ENCODE results near the gene JAM3. TPM values are rescaled to one million over a fixed set of nuclear protein-coding genes. Genes with fewer than 3 reads are reported as not detected.

Gene JAM3
- total and polyA plus RNA-seq, 2 donors (not counting 1 experiment from before 2014, with no cell fraction given) = 44.1 to 85.7 TPM

DNA sequence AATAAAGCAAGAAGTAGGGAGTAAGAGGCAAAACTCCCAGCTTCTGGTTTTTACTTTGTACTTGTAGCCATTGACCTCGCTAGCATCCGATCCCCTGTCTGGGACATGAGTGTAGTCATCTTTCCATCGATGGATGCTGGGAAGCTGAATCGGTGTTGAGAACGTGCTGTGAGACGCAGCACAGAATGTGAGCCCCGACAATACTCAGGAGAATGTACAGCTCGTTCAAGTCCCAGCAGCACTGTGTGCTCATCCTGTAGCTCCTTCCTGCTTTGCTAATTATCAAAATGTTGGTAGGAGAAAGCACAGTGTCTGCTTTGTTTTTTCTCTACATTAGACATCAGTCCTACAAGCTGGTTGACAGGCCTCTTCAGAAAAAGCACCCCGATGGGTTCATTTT, 56.6 kb downstream of the JAM3 start:
- H3K36me3 ChIP-seq (ENCODE audit: control insufficient read depth, insufficient read depth, low read length) = no peaks in the 10 kb centered on the region
- peak overlapping the region; percentile 32 to 62 (median 46) for H3K4me3 ChIP-seq (replicated peaks in 1 of 4; ENCODE audit: control extremely low read depth in 1 of 4, insufficient read depth in 1 of 4, low read depth in 3 of 4, low read length in 4 of 4)
- peak overlapping the region; percentile 97 for H3K4me2 ChIP-seq (ENCODE audit: extremely low read depth, insufficient read depth, low read length)
- peak; percentile 18 to 43 for DNase-seq (ENCODE audit: low read depth in 2 of 2)
- H2AFZ ChIP-seq (ENCODE audit: low read length) = peak overlapping the region; percentile 17
- no peaks in the 10 kb centered on the region for H3K9me3 ChIP-seq (ENCODE audit: control insufficient read depth, insufficient read depth, low read depth, low read length)
- H4K20me1 ChIP-seq (ENCODE audit: control insufficient read depth, extremely low read depth, insufficient read depth, low read length) = no peaks in the 10 kb centered on the region
- peaks cover 26% of the 10 kb centered on the region for H3K4me1 ChIP-seq (ENCODE audit: control insufficient read depth, extremely low read depth, insufficient read depth, low read length)
- no peak for TF ChIP-seq EZH2 (IDR thresholded peaks at IDR 0.05; ENCODE audit: low read length, missing control alignments)
- TF ChIP-seq, protein P1, sequence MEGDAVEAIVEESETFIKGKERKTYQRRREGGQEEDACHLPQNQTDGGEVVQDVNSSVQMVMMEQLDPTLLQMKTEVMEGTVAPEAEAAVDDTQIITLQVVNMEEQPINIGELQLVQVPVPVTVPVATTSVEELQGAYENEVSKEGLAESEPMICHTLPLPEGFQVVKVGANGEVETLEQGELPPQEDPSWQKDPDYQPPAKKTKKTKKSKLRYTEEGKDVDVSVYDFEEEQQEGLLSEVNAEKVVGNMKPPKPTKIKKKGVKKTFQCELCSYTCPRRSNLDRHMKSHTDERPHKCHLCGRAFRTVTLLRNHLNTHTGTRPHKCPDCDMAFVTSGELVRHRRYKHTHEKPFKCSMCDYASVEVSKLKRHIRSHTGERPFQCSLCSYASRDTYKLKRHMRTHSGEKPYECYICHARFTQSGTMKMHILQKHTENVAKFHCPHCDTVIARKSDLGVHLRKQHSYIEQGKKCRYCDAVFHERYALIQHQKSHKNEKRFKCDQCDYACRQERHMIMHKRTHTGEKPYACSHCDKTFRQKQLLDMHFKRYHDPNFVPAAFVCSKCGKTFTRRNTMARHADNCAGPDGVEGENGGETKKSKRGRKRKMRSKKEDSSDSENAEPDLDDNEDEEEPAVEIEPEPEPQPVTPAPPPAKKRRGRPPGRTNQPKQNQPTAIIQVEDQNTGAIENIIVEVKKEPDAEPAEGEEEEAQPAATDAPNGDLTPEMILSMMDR (conservative IDR thresholded peaks at IDR 0.05 in 1 of 2, IDR thresholded peaks at IDR 0.05 in 1 of 2; ENCODE audit: low read depth in 1 of 2, low read length in 2 of 2) = no peak
- H3K27me3 ChIP-seq (ENCODE audit: control insufficient read depth, insufficient read depth, low read length) = no peaks in the 10 kb centered on the region
- H3K27ac ChIP-seq (ENCODE audit: insufficient read depth, low read length) = peak overlapping the region; percentile 80
- H3K79me2 ChIP-seq (ENCODE audit: control insufficient read depth, insufficient read depth, low read length) = peaks cover 4% of the 10 kb centered on the region
- H3K9ac ChIP-seq (ENCODE audit: insufficient read depth, low read length) = no peak overlapping the region

DNA sequence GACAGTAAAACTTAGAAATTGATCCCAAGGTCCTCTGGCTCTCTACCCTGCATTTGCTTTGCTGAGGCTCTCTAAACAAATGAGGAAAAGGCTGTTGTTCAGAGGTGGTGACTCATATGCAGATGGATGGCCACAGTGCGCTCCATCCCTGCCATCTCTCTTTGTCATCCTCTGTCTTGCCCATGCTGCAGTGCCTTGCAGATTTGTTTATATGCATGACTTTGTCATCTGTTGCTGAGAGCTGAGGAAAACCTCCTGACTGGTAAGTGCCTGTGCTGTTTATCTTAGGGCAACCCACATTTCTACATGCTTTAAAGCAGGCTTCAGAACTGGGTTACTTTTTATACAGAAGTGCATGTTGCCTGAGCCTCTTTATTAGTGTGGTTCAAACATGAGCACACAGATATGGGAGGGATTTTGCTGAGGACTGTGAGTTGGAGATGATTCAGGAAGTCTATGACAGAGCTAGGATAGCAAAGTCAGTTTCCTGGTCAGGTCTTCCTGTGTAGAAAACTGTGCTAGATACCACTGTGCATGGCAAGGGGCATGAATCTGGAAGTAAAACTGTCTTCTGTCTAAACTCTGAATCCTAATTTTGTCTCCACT, 57.4 kb downstream of the JAM3 start:
- TF ChIP-seq EZH2 (IDR thresholded peaks at IDR 0.05; ENCODE audit: low read length, missing control alignments) = no peak
- TF ChIP-seq, protein P1 (conservative IDR thresholded peaks at IDR 0.05 in 1 of 2, IDR thresholded peaks at IDR 0.05 in 1 of 2; ENCODE audit: low read depth in 1 of 2, low read length in 2 of 2) = no peak
- no peak overlapping the region for H2AFZ ChIP-seq (ENCODE audit: low read length)
- peak overlapping the region in 2 of 4 experiments; percentile 39 to 62 for H3K4me3 ChIP-seq (replicated peaks in 1 of 4; ENCODE audit: control extremely low read depth in 1 of 4, insufficient read depth in 1 of 4, low read depth in 3 of 4, low read length in 4 of 4)
- peaks cover 21% of the 10 kb centered on the region for H3K4me1 ChIP-seq (ENCODE audit: control insufficient read depth, extremely low read depth, insufficient read depth, low read length)
- H3K79me2 ChIP-seq (ENCODE audit: control insufficient read depth, insufficient read depth, low read length) = peaks cover 4% of the 10 kb centered on the region
- H3K27ac ChIP-seq (ENCODE audit: insufficient read depth, low read length) = peak overlapping the region; percentile 80
- no peaks in the 10 kb centered on the region for H3K36me3 ChIP-seq (ENCODE audit: control insufficient read depth, insufficient read depth, low read length)
- H3K9ac ChIP-seq (ENCODE audit: insufficient read depth, low read length) = no peak overlapping the region
- H3K4me2 ChIP-seq (ENCODE audit: extremely low read depth, insufficient read depth, low read length) = peak overlapping the region; percentile 97
- no peaks in the 10 kb centered on the region for H3K9me3 ChIP-seq (ENCODE audit: control insufficient read depth, insufficient read depth, low read depth, low read length)
- DNase-seq (ENCODE audit: low read depth in 2 of 2) = peak; percentile 92
- no peaks in the 10 kb centered on the region for H3K27me3 ChIP-seq (ENCODE audit: control insufficient read depth, insufficient read depth, low read length)
- no peaks in the 10 kb centered on the region for H4K20me1 ChIP-seq (ENCODE audit: control insufficient read depth, extremely low read depth, insufficient read depth, low read length)

DNA sequence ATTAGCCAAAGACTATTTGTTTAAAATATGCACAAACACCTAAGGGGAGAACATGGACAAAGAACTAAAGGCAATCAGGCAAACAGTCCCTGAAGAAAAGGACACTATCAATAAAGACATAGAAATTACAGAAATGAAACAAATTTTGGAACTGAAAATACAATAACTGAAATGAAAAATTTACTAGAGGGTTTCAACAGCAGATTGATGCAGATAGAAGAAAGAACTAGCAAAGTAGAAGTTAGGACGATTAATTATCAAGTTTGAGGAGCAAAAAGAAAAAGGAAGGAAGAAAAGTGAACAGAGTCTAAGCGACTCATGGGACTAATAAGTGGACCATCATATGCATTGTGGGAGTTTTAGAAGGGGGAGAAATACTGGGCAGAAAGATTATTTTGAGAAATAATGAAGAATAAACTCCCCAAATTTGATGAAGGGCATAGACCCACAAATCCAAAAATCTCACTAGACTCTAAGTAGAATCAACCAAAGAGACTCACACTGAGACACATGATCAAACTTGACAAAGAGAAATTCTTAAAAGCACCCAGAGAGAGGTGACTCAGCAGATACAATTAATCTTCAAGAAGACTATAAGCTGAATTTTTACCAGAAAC, 62.9 kb downstream of the JAM3 start:
- Histone ChIP-seq H3K4me3 (replicated peaks in 1 of 4; ENCODE audit: control extremely low read depth in 1 of 4, insufficient read depth in 1 of 4, low read depth in 3 of 4, low read length in 4 of 4) (no peak overlapping the region), H3K4me1 (ENCODE audit: control insufficient read depth, extremely low read depth, insufficient read depth, low read length) (peaks cover 5% of the 10 kb centered on the region), H4K20me1 (ENCODE audit: control insufficient read depth, extremely low read depth, insufficient read depth, low read length) (no peaks in the 10 kb centered on the region), H2AFZ (ENCODE audit: low read length) (no peak overlapping the region), H3K9ac (ENCODE audit: insufficient read depth, low read length) (no peak overlapping the region), H3K9me3 (ENCODE audit: control insufficient read depth, insufficient read depth, low read depth, low read length) (no peaks in the 10 kb centered on the region), H3K27ac (ENCODE audit: insufficient read depth, low read length) (no peak overlapping the region), H3K79me2 (ENCODE audit: control insufficient read depth, insufficient read depth, low read length) (peaks cover 2% of the 10 kb centered on the region), H3K36me3 (ENCODE audit: control insufficient read depth, insufficient read depth, low read length) (no peaks in the 10 kb centered on the region), H3K4me2 (ENCODE audit: extremely low read depth, insufficient read depth, low read length) (no peak overlapping the region), H3K27me3 (ENCODE audit: control insufficient read depth, insufficient read depth, low read length) (no peaks in the 10 kb centered on the region)
- TF ChIP-seq, protein P1 (conservative IDR thresholded peaks at IDR 0.05 in 1 of 2, IDR thresholded peaks at IDR 0.05 in 1 of 2; ENCODE audit: low read depth in 1 of 2, low read length in 2 of 2) = no peak
- TF ChIP-seq EZH2 (IDR thresholded peaks at IDR 0.05; ENCODE audit: low read length, missing control alignments) = no peak
- peak in 1 of 2 donors; percentile 33 for DNase-seq (ENCODE audit: low read depth in 2 of 2)
